ENCODE data around the gene TGM4. TPM values are rescaled to one million over a fixed set of nuclear protein-coding genes. Genes with fewer than 3 reads are reported as not detected.

Gene TGM4
- total and polyA plus RNA-seq, 9 donors: not detected

GRCh38 chr3:44954304-44954703 lies 79.9 kb downstream of the TGM4 start:
- no peak overlapping the region for H3K4me3 ChIP-seq
- no peaks in the 10 kb centered on the region for H3K4me1 ChIP-seq (ENCODE audit: insufficient read depth)
- no peak for DNase-seq
- H3K27me3 ChIP-seq: no peaks in the 10 kb centered on the region
- no peaks in the 10 kb centered on the region for H3K9me3 ChIP-seq
- no peak overlapping the region for H3K27ac ChIP-seq
- TF ChIP-seq POLR2A (IDR thresholded peaks at IDR 0.05): no peak
- TF ChIP-seq EP300 (IDR thresholded peaks at IDR 0.05): no peak
- TF ChIP-seq CTCF (IDR thresholded peaks at IDR 0.05): no peak
- no peaks in the 10 kb centered on the region for H3K36me3 ChIP-seq
- 93 to 96% (median 93%) methylated on average over 5 of the region's 5 CpGs for WGBS, 3 donors
- intact Hi-C loops (cut with DNase I): no loop called here

GRCh38 chr3:44954962-44955361 lies 80.6 kb downstream of the TGM4 start:
- 52 to 58% (median 56%) methylated on average over 3 of the region's 3 CpGs for WGBS, 3 donors
- intact Hi-C loops (cut with DNase I): no loop called here
- no peak for DNase-seq
- no peak for TF ChIP-seq EP300 (IDR thresholded peaks at IDR 0.05)
- TF ChIP-seq CTCF (IDR thresholded peaks at IDR 0.05): no peak
- no peak for TF ChIP-seq POLR2A (IDR thresholded peaks at IDR 0.05)
- no peak overlapping the region for H3K4me3 ChIP-seq
- H3K4me1 ChIP-seq (ENCODE audit: insufficient read depth): no peaks in the 10 kb centered on the region
- H3K27me3 ChIP-seq: no peaks in the 10 kb centered on the region
- no peaks in the 10 kb centered on the region for H3K9me3 ChIP-seq
- no peak overlapping the region for H3K27ac ChIP-seq
- H3K36me3 ChIP-seq: no peaks in the 10 kb centered on the region

- 86 to 95% (median 93%) methylated on average over 1 of the region's 1 CpG for WGBS, 3 donors
- no peak for DNase-seq
These were observed 81.5 kb downstream of the TGM4 start for GRCh38 chr3:44955917-44956316.

GRCh38 chr3:44957986-44958385 lies 83.6 kb downstream of the TGM4 start:
- Histone ChIP-seq H3K36me3 (no peaks in the 10 kb centered on the region), H3K9me3 (no peaks in the 10 kb centered on the region), H3K27me3 (no peaks in the 10 kb centered on the region), H3K4me3 (no peak overlapping the region), H3K4me1 (ENCODE audit: insufficient read depth) (no peaks in the 10 kb centered on the region), H3K27ac (no peak overlapping the region)
- no peak for DNase-seq
- intact Hi-C loops (cut with DNase I): no loop called here
- 95 to 99% (median 95%) methylated on average over 4 of the region's 4 CpGs for WGBS, 3 donors
- no peak for TF ChIP-seq EP300 (IDR thresholded peaks at IDR 0.05)
- no peak for TF ChIP-seq POLR2A (IDR thresholded peaks at IDR 0.05)
- TF ChIP-seq CTCF (IDR thresholded peaks at IDR 0.05): no peak

More at GRCh38 chr3:44955917-44956316, 81.5 kb downstream of the TGM4 start:
- Histone ChIP-seq H3K4me3 (no peak overlapping the region), H3K9me3 (no peaks in the 10 kb centered on the region), H3K36me3 (no peaks in the 10 kb centered on the region), H3K27me3 (no peaks in the 10 kb centered on the region), H3K27ac (no peak overlapping the region), H3K4me1 (ENCODE audit: insufficient read depth) (no peaks in the 10 kb centered on the region)
- TF ChIP-seq EP300 (IDR thresholded peaks at IDR 0.05): no peak
- TF ChIP-seq CTCF (IDR thresholded peaks at IDR 0.05): no peak
- intact Hi-C loops (cut with DNase I): no loop called here

GRCh38 chr3:44958386-44958785 lies 84.0 kb downstream of the TGM4 start:
- Histone ChIP-seq H3K4me1 (ENCODE audit: insufficient read depth) (no peaks in the 10 kb centered on the region), H3K4me3 (no peak overlapping the region), H3K9me3 (no peaks in the 10 kb centered on the region), H3K27ac (no peak overlapping the region), H3K27me3 (no peaks in the 10 kb centered on the region), H3K36me3 (no peaks in the 10 kb centered on the region)
- WGBS, 3 donors: 89 to 94% (median 90%) methylated on average over 7 of the region's 7 CpGs
- intact Hi-C loops (cut with DNase I): no loop called here
- no peak for DNase-seq
- TF ChIP-seq EP300 (IDR thresholded peaks at IDR 0.05) (no peak), POLR2A (IDR thresholded peaks at IDR 0.05) (no peak), CTCF (IDR thresholded peaks at IDR 0.05) (no peak)

Measured in ovary (tissue), 9 donors.